Activated CD4-positive, alpha-beta T cell treated with anti-CD3 and anti-CD28 coated beads, Interleukin-10, Interleukin-2, amounts not matched to agents 100 ng/mL and 50 ng/mL, durations not matched to agents 16 hours and 8 hours (primary cell): Measurements from ENCODE around the gene ZNF784.
"Not testable (repeated sequence)": the region's sequence is repeated elsewhere in the genome, so short reads cannot be mapped to it uniquely, and the experiment has no call there.

ENCODE experiments used
- DNase-seq: peaks from one replicate; pipeline ENCODE4 v3.0.0-alpha.2; 2020

ZNF784 gene

DNA sequence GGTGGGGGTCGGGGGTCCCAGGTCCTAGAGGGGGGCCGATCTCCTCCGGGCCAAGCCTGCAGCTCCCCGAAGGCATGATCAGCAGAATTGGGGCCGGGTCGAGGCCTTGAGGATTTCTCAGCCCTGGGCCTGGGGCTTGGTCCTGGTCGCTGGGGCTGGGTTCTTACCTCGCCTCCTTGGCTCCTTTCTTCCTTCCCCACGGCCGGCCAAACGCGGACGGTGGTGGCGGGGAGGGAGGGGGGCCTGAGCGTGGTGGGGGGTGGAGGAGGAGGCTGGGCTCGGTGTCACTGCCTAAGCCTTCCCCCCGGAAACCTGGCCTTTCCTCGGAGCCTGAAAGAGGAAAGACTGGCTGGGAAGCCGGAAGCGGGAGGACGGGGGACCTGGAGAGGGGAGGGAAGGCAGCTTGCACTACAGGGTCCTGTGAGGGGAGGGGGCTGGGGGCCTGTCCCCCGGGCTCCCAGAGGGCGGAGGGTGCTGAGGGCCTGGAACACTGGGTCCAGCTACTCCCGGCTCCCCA is 43.7 kb downstream of the ZNF784 start, which contains the start of gene ZNF579:
Gene ZNF579, minus strand, starts transcription at position 221 of the 517 bp plus-strand sequence. CDS start 1,209 bp downstream, outside the sequence.
- peak; percentile 85 for DNase-seq

DNA sequence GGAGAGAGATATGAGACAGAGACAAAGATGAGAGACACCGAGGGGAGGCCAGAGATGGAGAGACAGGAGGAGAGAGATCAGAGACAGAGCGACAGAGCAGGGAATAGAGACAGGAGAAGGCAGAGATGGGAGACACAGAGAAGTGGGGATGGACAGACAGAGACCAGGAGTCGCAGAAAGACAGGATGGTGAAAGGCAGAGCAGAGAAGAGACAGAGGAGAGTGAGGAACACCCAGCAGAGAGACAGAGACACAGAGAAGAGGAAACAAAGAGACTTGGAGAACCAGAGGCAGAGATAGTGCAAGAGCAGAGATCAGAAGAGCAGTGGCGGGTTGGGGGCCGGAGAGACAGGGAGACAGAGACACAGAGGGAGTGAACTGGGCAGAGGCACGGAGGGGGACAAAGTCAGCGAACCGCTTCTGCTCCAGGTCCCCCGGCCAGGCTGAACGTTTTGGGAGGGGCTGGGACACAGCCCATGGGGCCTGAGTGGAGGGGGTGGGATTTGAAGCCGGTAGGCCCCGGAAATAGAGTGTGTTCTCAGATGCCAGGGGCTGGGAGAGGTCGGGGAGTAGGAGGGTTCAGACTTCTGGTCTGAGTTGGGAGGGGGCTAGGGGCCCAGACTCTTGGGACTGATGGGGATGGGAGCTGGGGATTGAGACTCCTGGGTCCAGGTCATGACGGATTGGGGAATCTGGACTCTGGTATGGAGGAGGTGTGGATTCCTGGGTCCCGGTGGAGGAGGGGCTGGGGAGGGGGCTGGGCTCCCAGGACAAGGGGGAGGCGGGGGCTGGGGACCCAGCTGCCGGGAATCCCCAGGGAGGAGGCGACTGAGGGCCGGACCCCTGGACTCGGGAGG is 44.4 kb downstream of the ZNF784 start:
- DNase-seq, result no peak

DNA sequence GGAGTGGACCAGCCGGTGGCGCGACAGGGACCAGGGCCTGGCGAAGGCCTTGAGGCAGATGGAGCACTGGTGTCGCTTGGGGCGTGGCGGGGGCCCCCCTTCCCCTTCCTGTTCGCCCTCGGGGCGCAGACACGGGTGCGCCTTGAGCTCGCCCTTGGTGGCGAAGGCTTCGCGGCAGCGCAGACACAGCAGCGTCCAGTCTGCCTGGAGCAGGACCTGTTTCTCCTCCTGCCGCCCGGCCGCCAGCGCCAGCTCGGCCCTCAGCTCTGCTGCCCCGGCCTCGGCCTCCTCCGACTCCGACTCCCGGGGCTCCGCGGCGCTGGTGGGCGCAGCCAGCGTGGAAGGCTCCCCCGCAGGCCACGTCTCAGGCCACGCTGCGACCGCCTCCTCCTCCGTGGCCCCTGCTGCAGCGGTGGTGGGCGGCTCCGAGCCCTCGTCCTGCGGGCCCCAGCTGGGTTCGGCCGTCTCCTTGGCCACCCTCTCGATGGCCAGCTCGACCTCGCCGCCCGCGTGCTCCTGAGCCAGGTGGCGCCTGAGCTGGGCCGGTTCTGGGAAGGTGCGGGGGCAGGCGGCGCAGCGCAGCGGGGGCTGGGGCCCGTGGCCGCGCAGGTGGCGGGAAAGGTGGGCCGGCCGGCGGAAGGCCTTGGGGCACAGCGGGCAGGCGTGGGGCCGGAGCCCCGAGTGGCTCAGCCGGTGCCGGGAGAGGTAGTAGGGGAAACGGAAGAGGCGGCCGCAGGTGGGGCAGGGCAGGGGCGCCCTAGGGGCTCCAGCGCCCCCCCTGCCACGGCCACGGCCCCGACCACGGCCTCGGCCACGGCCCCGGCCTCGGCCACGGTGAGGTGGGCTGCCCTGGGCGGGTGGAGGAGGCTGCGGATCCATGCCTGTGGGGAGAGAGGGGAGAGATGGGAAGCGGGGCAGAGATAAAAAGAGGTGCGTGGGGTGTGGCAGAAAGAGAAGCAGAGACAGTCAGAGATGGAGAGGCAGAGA is 45.3 kb downstream of the ZNF784 start:
- no peak for DNase-seq

DNA sequence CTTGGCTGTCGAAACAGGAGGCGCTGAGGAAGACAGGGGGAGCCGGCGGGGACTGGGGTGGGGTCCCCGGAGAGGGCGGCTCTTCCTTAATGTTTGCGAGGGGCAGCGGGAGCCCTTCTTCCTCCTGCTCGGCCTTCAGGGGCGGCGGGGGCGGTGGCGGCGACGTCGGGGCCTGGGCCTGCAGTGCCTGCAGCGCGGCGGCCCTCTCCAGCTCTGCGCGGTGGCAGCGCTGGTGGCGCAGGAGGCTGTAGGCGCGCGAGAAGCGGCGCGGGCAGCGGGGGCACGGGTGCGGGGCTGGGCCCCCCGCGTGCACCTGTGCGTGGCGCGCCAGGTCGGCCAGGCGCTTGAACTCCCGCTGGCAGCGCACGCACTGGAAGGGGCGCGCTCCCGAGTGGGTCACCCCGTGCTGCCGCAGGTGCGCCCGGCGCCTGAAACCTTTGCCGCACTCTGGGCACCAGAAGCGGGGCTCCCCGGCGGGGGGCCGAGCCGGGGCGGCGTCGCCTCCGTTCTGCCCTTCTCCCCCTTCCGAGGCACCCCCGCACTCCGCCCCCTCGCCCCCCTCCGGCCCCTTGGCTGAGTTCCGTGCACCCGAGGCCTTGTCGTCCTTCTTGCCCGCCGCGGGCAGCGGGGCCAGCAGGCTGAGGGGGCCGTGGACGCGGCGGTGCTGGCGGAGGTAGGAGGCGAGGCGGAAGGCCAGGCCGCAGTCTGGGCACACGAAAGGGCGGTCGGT is 46.2 kb downstream of the ZNF784 start:
- no peak for DNase-seq

DNA sequence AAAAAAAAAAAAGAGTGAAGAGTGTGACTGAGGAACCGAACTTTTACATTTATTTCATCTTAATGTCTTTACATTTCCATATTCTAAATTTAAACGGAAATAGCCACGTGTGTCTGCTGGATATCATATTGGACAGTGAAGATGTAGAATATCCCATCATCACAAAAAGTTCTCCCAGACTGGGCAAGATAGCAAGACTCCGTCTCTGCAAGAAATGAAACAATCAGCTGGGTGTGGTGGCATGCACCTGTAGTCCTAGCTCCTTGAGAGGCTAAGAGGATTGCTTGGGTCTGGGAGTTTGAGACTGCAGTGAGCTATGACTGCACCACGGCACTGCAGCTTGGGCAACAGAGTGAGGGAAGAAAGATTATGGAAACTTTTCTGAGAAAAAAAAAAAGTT is 47.6 kb downstream of the ZNF784 start:
- DNase-seq, result no peak

DNA sequence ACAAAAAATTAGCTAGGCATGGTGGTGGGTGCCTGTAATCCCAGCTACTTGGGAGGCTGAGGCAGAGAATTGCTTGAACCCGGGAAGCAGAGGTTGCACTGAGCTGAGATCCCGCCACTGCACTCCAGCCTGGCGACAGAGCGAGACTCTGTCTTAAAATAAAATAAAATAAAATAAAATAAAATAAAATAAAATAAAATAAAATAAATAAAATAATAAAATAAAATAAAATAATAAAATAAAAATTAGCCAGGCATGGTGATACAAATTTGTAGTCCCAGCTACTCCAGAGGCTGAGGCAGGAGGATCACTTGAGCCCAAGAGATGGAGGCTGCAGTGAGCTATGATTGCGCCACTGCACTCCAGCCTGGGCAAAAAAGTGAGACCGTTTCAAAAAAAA is 50.4 kb downstream of the ZNF784 start:
- DNase-seq, result not testable (repeated sequence)
